Liver (tissue), 9 donors: ENCODE data around the gene GREB1. TPM values are rescaled to one million over a fixed set of nuclear protein-coding genes. Genes with fewer than 3 reads are reported as not detected.

Experiments
- DNase-seq: peaks from one replicate; pipeline ENCODE4 v3.0.0-alpha.2; 2017; ENCODE audit warnings: low spot score
- H3K27ac ChIP-seq, 2 donors: one replicate each; pipeline ENCODE4 v1.7.0; 2013; ENCODE audit warnings: inconsistent platforms in 2 of 2, low read length in 2 of 2, control low read depth in 1 of 2, low read depth in 1 of 2, mild to moderate bottlenecking in 1 of 2
- H3K27me3 ChIP-seq, 4 donors: one replicate each; pipeline versions ENCODE4 v1.6.1 to v1.7.0; 2013; ENCODE audit warnings: low read length in 3 of 4, inconsistent platforms in 1 of 4, mild to moderate bottlenecking in 1 of 4, moderate library complexity in 1 of 4; ENCODE audit not compliant: control insufficient read depth in 4 of 4, insufficient read depth in 4 of 4
- H3K36me3 ChIP-seq, 4 donors: one replicate each; pipeline versions ENCODE4 v1.6.1 to v1.7.0; 2013; ENCODE audit warnings: low read length in 3 of 4, mild to moderate bottlenecking in 3 of 4, low read depth in 1 of 4, moderate library complexity in 1 of 4; ENCODE audit not compliant: control insufficient read depth in 4 of 4, insufficient read depth in 3 of 4
- H3K4me1 ChIP-seq, 4 donors: one replicate each; pipeline versions ENCODE4 v1.6.1 to v1.7.0; 2013; ENCODE audit warnings: low read length in 3 of 4, mild to moderate bottlenecking in 3 of 4, moderate library complexity in 1 of 4; ENCODE audit not compliant: control insufficient read depth in 4 of 4, insufficient read depth in 4 of 4
- H3K4me3 ChIP-seq, 3 donors: one replicate each; pipeline versions ENCODE4 v1.6.1 to v1.7.0; 2013; ENCODE audit warnings: low read length in 3 of 3, control low read depth in 1 of 3, low read depth in 1 of 3, mild to moderate bottlenecking in 1 of 3
- H3K9ac ChIP-seq, 2 donors: one replicate each; pipeline ENCODE4 v1.7.0; 2013; ENCODE audit warnings: low read length in 2 of 2, mild to moderate bottlenecking in 2 of 2, moderate library complexity in 2 of 2, control low read depth in 1 of 2, low read depth in 1 of 2
- H3K9me3 ChIP-seq, 4 donors: one replicate each; pipeline versions ENCODE4 v1.6.1 to v1.7.0; 2013; ENCODE audit warnings: low read length in 3 of 4; ENCODE audit not compliant: control insufficient read depth in 4 of 4
- ATF3 ChIP-seq: IDR thresholded peaks from 2 replicates; pipeline ENCODE4 v1.6.1; 2016; ENCODE audit warnings: antibody characterized with exemption
- CTCF ChIP-seq: fragments of 150-350 bp; IDR thresholded peaks from 2 replicates; pipeline ENCODE4 v1.5.1; 2017; ENCODE audit warnings: improper control_type of control experiment, low read depth, low read length; ENCODE audit not compliant: missing input control
- EGR1 ChIP-seq, 2 donors: IDR thresholded peaks; 2 replicates each; pipeline ENCODE4 v1.6.1; 2016 to 2018; ENCODE audit warnings: antibody characterized with exemption in 2 of 2, low read depth in 2 of 2
- FOXA1 ChIP-seq: IDR thresholded peaks from 2 replicates; pipeline ENCODE4 v1.6.1; 2016; ENCODE audit warnings: antibody characterized with exemption
- FOXA2 ChIP-seq: IDR thresholded peaks from 2 replicates; pipeline ENCODE4 v1.6.1; 2016; ENCODE audit warnings: antibody characterized with exemption
- GABPA ChIP-seq, 2 donors: IDR thresholded peaks in 1 of 2; conservative IDR thresholded peaks in 1 of 2; 2 replicates each; pipeline ENCODE4 v1.6.1; 2016; ENCODE audit warnings: antibody characterized with exemption in 2 of 2, mild to moderate bottlenecking in 1 of 2, moderate library complexity in 1 of 2
- HNF4A ChIP-seq, 2 donors: conservative IDR thresholded peaks; 2 replicates each; pipeline ENCODE4 v1.6.1; 2016; ENCODE audit warnings: antibody characterized with exemption in 2 of 2, mild to moderate bottlenecking in 2 of 2
- HNF4G ChIP-seq: IDR thresholded peaks from 2 replicates; pipeline ENCODE4 v1.6.1; 2016; ENCODE audit warnings: antibody characterized with exemption
- JUND ChIP-seq, 2 donors: IDR thresholded peaks; 2 replicates each; pipeline ENCODE4 v1.6.1; 2016; ENCODE audit warnings: antibody characterized with exemption in 2 of 2
- MAX ChIP-seq: IDR thresholded peaks from 2 replicates; pipeline ENCODE4 v1.6.1; 2016; ENCODE audit warnings: antibody characterized with exemption
- NR2F2 ChIP-seq: IDR thresholded peaks from 2 replicates; pipeline ENCODE4 v1.6.1; 2016; ENCODE audit warnings: antibody characterized with exemption
- RAD21 ChIP-seq, 2 donors: IDR thresholded peaks; 2 replicates each; pipeline ENCODE4 v1.6.1; 2016; ENCODE audit warnings: antibody characterized with exemption in 2 of 2, mild to moderate bottlenecking in 2 of 2
- REST ChIP-seq: IDR thresholded peaks from 2 replicates; pipeline ENCODE4 v1.6.1; 2016; ENCODE audit warnings: antibody characterized with exemption, mild to moderate bottlenecking
- RXRA ChIP-seq, 2 donors: IDR thresholded peaks; 2 replicates each; pipeline ENCODE4 v1.6.1; 2017 to 2018; ENCODE audit warnings: antibody characterized with exemption in 2 of 2, mild to moderate bottlenecking in 1 of 2
- SP1 ChIP-seq: IDR thresholded peaks from 2 replicates; pipeline ENCODE4 v1.6.1; 2018; ENCODE audit warnings: antibody characterized with exemption, mild to moderate bottlenecking
- TAF1 ChIP-seq: conservative IDR thresholded peaks from 2 replicates; pipeline ENCODE4 v1.6.1; 2016; ENCODE audit warnings: antibody characterized with exemption, mild to moderate bottlenecking
- YY1 ChIP-seq: IDR thresholded peaks from 2 replicates; pipeline ENCODE4 v1.6.1; 2016; ENCODE audit warnings: antibody characterized with exemption, mild to moderate bottlenecking
- ZBTB33 ChIP-seq: IDR thresholded peaks from 2 replicates; pipeline ENCODE4 v1.6.1; 2016; ENCODE audit warnings: antibody characterized with exemption
- WGBS: extraction: QIAGEN DNeasy Blood & Tissue Kit; methylation state at CpG from one replicate; pipeline ENCODE4 v1.1.7; 2013; 5-methylcytosine and 5-hydroxymethylcytosine counted together
- polyA plus RNA-seq, 2 donors: library from polyadenylated mRNA; stranded (reverse) in 1 of 2; unstranded in 1 of 2; fragments of 200-250 nt in 1 of 2; fragments of >200 nt in 1 of 2; fragmentation: Nextera tagmentation in 1 of 2; extraction: Ambion mirVana in 1 of 2; gene quantifications; one replicate each; pipeline versions ENCODE4 v1.2.1 to v1.2.3, GENCODE V29; 2013 to 2015
- total RNA-seq, 2 donors: library from RNA; depleted of rRNA; stranded (reverse); fragments of >200 nt; gene quantifications; one replicate each; pipeline ENCODE4 v1.2.3, GENCODE V29; 2014
- donor health status: healthy.
- donor health status: healthy.
- donor health status: healthy.
- donor health status: healthy.
- donor health status: healthy.

The GREB1 gene
- total and polyA plus RNA-seq, 4 donors = 1.0 to 6.3 (median 3.6) TPM

- Histone ChIP-seq H3K9me3 (no peaks in the 10 kb centered on the region), H3K36me3 (peaks cover 0 to 10% (median 4%) of the 10 kb centered on the region in 4 donors), H3K9ac (no peak overlapping the region), H3K27ac (no peak overlapping the region), H3K4me3 (no peak overlapping the region), H3K27me3 (no peaks in the 10 kb centered on the region), H3K4me1 (no peaks in the 10 kb centered on the region)
- DNase-seq = no peak
- 86% methylated on average over 11 of the region's 11 CpGs for WGBS
- no peak for TF ChIP-seq MAX
These were observed 102.9 kb downstream of the GREB1 start for GRCh38 chr2:11636593-11637295.

- Histone ChIP-seq H3K36me3 (peaks cover 0 to 10% (median 4%) of the 10 kb centered on the region in 4 donors), H3K27ac (no peak overlapping the region), H3K9ac (no peak overlapping the region), H3K4me3 (no peak overlapping the region), H3K27me3 (no peaks in the 10 kb centered on the region), H3K9me3 (no peaks in the 10 kb centered on the region), H3K4me1 (no peaks in the 10 kb centered on the region)
- TF ChIP-seq RXRA (IDR thresholded peaks at IDR 0.05) = no peak
- no peak for TF ChIP-seq JUND (IDR thresholded peaks at IDR 0.05)
- TF ChIP-seq ZBTB33 = no peak
- TF ChIP-seq GABPA (IDR thresholded peaks at IDR 0.05 in 1 of 2, conservative IDR thresholded peaks at IDR 0.05 in 1 of 2) = no peak
- TF ChIP-seq YY1 = no peak
- TF ChIP-seq TAF1 = no peak
- no peak for TF ChIP-seq HNF4A (conservative IDR thresholded peaks at IDR 0.05)
- no peak for TF ChIP-seq FOXA2
- no peak for TF ChIP-seq MAX
- TF ChIP-seq SP1 = no peak
- no peak for TF ChIP-seq FOXA1
- TF ChIP-seq NR2F2 = no peak
- TF ChIP-seq CTCF = no peak
- no peak for TF ChIP-seq EGR1 (IDR thresholded peaks at IDR 0.05; ENCODE audit: low read depth in 2 of 2)
- no peak for TF ChIP-seq REST
- TF ChIP-seq HNF4G = no peak
- TF ChIP-seq ATF3 = no peak
- no peak for TF ChIP-seq RAD21 (IDR thresholded peaks at IDR 0.05)
- DNase-seq = no peak
- WGBS = 93% methylated on average over 15 of the region's 15 CpGs
These were observed 103.7 kb downstream of the GREB1 start for GRCh38 chr2:11637546-11637945.
